ENCODE data around the gene SAMHD1.
A peak's percentile ranks its signal among the peaks of the same experiment; 100 is the strongest.
"Not testable (repeated sequence)": the region's sequence is repeated elsewhere in the genome, so short reads cannot be mapped to it uniquely, and the experiment has no call there.

SAMHD1 gene

DNA sequence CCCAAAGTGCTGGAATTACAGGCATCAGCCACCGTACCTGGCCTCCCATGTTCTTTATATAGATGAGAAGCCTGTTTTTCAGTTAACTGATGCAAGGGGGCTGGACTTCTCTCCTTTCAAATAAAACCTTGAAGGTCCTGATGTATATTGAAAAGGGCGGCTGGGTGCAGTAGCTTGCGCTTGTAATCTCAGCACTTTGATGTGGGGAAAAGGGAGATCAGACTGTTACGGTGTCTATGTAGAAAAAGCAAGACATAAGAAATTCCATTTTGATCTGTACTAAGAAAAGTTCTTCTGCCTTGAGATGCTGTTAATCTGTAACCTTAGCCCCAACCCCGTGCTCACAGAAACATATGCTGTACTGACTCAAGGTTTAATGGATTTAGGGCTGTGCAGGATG lies 16.1 kb upstream of the SAMHD1 start:
- no peak overlapping the region for H3K27ac ChIP-seq
- TF ChIP-seq, protein P1, sequence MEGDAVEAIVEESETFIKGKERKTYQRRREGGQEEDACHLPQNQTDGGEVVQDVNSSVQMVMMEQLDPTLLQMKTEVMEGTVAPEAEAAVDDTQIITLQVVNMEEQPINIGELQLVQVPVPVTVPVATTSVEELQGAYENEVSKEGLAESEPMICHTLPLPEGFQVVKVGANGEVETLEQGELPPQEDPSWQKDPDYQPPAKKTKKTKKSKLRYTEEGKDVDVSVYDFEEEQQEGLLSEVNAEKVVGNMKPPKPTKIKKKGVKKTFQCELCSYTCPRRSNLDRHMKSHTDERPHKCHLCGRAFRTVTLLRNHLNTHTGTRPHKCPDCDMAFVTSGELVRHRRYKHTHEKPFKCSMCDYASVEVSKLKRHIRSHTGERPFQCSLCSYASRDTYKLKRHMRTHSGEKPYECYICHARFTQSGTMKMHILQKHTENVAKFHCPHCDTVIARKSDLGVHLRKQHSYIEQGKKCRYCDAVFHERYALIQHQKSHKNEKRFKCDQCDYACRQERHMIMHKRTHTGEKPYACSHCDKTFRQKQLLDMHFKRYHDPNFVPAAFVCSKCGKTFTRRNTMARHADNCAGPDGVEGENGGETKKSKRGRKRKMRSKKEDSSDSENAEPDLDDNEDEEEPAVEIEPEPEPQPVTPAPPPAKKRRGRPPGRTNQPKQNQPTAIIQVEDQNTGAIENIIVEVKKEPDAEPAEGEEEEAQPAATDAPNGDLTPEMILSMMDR (IDR thresholded peaks at IDR 0.05): no peak
- TF ChIP-seq ZFX (IDR thresholded peaks at IDR 0.05; ENCODE audit: borderline replicate concordance): no peak

DNA sequence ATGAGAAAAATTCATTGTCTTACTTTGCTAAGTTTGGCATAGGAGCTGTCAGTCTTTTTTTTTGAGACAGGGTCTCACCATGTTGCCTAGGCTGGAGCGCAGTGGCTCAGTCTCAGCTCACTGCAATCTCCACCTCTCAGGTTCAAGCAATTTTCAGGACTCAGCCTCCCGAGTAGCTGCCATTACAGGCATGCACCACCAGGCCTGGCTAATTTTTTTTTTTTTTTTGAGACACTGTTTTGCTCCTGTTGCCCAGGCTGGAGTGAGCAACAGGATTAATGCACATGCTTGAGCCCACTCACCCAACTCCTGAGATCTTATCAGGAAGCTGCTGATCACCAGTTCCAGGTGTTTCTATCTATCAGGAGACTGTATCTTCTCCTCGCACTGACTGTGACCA lies 15.5 kb upstream of the SAMHD1 start:
- not testable (repeated sequence) for H3K27ac ChIP-seq

DNA sequence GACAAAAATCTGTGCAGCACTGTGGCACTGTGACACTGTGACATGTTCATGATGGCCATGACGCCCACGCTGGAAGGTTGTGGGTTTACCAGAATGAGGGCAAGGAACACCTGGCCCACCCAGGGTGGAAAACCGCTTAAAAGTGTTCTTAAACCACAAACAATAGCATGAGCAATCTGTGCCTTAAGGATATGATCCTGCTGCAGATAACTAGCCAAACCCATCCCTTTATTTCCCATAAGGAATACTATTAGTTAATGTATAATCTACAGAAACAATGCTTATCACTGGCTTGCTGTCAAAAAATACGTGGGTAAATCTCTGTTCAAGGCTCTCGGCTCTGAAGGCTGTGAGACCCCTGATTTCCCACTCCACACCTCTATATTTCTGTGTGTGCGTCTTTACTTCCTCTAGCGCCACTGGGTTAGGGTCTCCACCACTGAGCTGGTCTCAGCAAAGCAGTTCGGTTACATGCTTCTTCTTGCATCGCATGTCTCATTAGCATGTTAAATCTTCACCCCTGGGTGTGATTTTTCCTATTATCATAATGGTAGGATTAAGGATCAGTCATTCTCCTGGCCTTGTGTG lies 10.9 kb upstream of the SAMHD1 start:
- not testable (repeated sequence) for H3K27ac ChIP-seq

DNA sequence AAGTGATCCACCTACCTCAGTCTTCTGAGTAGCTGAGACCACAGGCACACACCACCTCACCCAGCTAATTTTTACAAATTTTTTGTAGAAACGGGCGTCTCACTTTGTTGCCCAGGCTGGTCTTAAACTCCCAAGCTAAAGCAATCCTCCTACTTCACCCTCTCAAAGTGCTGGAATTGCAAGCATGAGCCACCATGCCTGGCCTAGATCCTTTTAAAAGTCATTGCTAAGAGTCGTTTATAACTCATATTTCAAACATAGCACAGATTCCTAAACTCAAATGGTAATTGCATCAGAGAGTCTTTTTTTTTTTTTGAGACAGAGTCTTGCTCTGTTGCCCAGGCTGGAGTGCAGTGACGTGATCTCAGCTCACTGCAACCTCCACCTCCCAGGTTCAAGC lies 7.7 kb upstream of the SAMHD1 start:
- no peak overlapping the region for H3K27ac ChIP-seq
- TF ChIP-seq, protein P1 (IDR thresholded peaks at IDR 0.05): no peak
- no peak for TF ChIP-seq ZFX (IDR thresholded peaks at IDR 0.05; ENCODE audit: borderline replicate concordance)

DNA sequence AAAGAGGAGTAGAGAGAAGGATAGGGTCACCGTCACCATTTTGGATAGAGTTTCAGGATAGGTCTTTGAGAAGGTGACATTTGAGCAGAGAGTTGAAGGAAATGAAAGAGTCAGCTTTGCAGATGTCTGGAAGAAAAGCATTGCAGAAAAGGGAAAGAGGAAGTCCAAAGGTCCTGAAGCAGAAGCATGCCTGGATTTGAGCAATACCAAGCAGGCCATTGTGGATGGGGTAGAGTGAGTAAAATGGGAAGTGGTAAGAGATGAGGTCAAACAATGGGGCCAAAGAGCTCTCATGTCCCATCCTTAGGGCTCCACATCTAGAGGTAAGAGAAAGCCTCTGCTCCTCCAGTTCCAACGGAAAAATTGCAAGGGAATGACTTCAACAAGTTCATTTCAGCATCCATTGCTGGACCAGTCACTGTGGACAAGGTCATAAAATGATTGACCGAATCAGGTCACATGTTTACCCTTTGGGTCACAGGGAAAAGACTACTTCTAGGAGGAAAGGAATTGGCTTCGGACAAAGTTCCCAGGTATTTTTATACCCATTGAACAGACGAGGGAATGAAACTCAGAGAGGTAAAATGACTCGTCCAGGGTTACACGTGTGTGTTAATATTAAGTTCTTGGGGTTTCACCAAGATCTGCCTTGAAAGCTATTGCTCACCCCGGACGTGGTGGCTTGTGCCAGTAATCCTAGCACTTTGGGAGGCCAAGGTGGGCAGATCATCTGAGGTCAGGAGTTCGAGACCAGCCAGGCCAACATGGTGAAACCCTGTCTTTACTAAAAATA lies 6.6 kb upstream of the SAMHD1 start:
- TF ChIP-seq ZFX (IDR thresholded peaks at IDR 0.05; ENCODE audit: borderline replicate concordance): no peak
- TF ChIP-seq, protein P1 (IDR thresholded peaks at IDR 0.05): no peak
- no peak overlapping the region for H3K27ac ChIP-seq

GRCh38 chr20:36956674-36957073 lies 5.2 kb upstream of the SAMHD1 start:
- TF ChIP-seq, protein P1 (IDR thresholded peaks at IDR 0.05): no peak
- no peak overlapping the region for H3K27ac ChIP-seq

- no peak overlapping the region for H3K27ac ChIP-seq
- TF ChIP-seq ZFX (IDR thresholded peaks at IDR 0.05; ENCODE audit: borderline replicate concordance): no peak
- TF ChIP-seq, protein P1 (IDR thresholded peaks at IDR 0.05): no peak
Observed at GRCh38 chr20:36956016-36956415, 4.5 kb upstream of the SAMHD1 start.

DNA sequence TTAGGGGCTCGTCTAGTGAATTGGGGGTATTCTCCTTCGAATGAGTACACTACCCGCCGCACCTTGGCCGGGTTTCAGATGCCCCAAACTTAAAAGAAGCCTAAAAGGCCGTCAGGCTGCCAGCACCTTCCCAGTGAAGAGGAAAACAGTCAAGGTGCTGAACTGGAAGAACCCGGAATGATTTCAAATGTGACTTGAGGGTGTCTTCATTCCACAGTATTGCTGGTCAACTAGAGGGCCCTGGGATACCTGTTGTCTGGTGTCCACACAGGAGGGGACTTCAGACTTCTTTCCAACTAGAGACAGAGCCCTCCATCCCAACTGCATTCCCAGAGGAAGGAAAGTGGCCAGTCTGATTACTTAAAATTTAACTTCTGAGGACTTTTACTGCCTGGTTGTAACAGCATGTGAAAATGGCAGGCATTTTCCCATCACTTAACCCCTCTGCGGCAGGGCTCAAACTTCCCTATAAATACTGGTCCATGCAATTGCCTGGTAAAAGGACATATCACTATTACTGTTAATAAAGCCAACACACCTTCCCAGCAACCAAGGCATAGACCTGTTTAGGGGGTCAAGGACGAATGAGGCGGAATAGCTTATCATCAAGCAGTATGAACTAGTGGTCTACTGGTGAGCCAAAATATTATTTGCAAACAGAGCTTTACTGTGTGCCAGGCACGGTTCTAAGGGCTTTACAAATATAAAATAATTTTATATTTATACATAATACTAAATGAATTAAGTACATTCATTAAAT lies 651 bp upstream of the SAMHD1 start:
- H3K27ac ChIP-seq: peak overlapping the region; percentile 65
- no peak for TF ChIP-seq ZFX (IDR thresholded peaks at IDR 0.05; ENCODE audit: borderline replicate concordance)
- TF ChIP-seq, protein P1 (IDR thresholded peaks at IDR 0.05): no peak
